ENCODE measurements around the gene ME2. TPM values are rescaled to one million over a fixed set of nuclear protein-coding genes. Genes with fewer than 3 reads are reported as not detected.

The ME2 gene
- total and polyA plus RNA-seq, 9 of the 15 experiments (the other 6 are each of a cell fraction or from before 2014, with no cell fraction given): 12.3 to 54.4 (median 36.2) TPM

DNA sequence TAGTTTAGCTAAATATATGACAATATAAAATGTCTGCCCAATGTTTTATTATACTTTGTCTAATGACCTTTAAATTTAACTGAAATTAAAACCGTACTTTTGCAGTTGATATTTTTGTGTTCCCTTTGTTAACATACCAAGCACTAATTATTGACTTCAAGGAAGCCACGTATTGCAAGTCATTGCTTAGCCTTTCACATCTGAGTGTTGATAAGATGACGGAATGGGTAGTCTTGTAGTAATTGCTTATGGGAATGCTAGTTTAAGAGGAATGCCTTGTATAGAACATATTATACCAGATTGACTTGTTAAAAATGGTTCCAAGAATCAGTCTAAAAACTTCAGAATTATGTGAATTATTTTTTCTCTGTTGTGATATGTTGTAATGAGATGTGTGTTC lies 74.9 kb downstream of the ME2 start (continued):
- TF ChIP-seq MCM5 (IDR thresholded peaks at IDR 0.05; ENCODE audit: low read depth) (no peak), BDP1 (IDR thresholded peaks at IDR 0.05; ENCODE audit: insufficient read depth, insufficient read length) (no peak), HEY1 (CRISPR knock-in tag; IDR thresholded peaks at IDR 0.05; ENCODE audit: borderline replicate concordance) (no peak), RBM22 (IDR thresholded peaks at IDR 0.05; ENCODE audit: low read depth, low read length, poor library complexity, severe bottlenecking) (no peak), PTRF (tag; IDR thresholded peaks at IDR 0.05) (no peak), SMC3 (conservative IDR thresholded peaks at IDR 0.05; ENCODE audit: insufficient read depth, low read depth, low read length) (no peak), NFE2 (IDR thresholded peaks at IDR 0.05; ENCODE audit: low read depth) (peak; percentile 84), SMAD1 (IDR thresholded peaks at IDR 0.05; ENCODE audit: low read depth, low read length, partially characterized antibody) (no peak), CREB1 (IDR thresholded peaks at IDR 0.05) (no peak), CREB1 (CRISPR knock-in tag; IDR thresholded peaks at IDR 0.05) (no peak), NFE2L1 (tag; IDR thresholded peaks at IDR 0.05; ENCODE audit: borderline replicate concordance, low read depth) (peak; percentile 63), ZNF124 (CRISPR knock-in tag; IDR thresholded peaks at IDR 0.05) (no peak), ZNF23 (CRISPR knock-in tag; IDR thresholded peaks at IDR 0.05) (no peak), ZKSCAN1 (IDR thresholded peaks at IDR 0.05; ENCODE audit: low read depth, low read length) (no peak), NR2C1 (IDR thresholded peaks at IDR 0.05) (no peak), NR2C1 (tag; IDR thresholded peaks at IDR 0.05) (no peak), MYNN (IDR thresholded peaks at IDR 0.05) (no peak), MYNN (CRISPR knock-in tag; IDR thresholded peaks at IDR 0.05) (no peak), ZNF3 (CRISPR knock-in tag; IDR thresholded peaks at IDR 0.05) (no peak), EP400 (IDR thresholded peaks at IDR 0.05) (no peak), C11orf30 (IDR thresholded peaks at IDR 0.05; ENCODE audit: low read depth) (peak; percentile 83)
- TF ChIP-seq, protein P1, sequence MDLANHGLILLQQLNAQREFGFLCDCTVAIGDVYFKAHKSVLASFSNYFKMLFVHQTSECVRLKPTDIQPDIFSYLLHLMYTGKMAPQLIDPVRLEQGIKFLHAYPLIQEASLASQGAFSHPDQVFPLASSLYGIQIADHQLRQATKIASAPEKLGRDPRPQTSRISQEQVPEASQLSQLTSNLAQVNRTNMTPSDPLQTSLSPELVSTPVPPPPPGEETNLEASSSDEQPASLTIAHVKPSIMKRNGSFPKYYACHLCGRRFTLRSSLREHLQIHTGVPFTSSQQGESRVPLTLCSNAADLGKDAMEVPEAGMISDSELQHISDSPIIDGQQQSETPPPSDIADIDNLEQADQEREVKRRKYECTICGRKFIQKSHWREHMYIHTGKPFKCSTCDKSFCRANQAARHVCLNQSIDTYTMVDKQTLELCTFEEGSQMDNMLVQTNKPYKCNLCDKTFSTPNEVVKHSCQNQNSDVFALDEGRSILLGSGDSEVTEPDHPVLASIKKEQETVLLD (IDR thresholded peaks at IDR 0.05): no peak
- TF ChIP-seq, protein P2, sequence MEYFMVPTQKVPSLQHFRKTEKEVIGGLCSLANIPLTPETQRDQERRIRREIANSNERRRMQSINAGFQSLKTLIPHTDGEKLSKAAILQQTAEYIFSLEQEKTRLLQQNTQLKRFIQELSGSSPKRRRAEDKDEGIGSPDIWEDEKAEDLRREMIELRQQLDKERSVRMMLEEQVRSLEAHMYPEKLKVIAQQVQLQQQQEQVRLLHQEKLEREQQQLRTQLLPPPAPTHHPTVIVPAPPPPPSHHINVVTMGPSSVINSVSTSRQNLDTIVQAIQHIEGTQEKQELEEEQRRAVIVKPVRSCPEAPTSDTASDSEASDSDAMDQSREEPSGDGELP (CRISPR knock-in tag; IDR thresholded peaks at IDR 0.05; ENCODE audit: borderline replicate concordance): no peak
- TF ChIP-seq, protein P3, sequence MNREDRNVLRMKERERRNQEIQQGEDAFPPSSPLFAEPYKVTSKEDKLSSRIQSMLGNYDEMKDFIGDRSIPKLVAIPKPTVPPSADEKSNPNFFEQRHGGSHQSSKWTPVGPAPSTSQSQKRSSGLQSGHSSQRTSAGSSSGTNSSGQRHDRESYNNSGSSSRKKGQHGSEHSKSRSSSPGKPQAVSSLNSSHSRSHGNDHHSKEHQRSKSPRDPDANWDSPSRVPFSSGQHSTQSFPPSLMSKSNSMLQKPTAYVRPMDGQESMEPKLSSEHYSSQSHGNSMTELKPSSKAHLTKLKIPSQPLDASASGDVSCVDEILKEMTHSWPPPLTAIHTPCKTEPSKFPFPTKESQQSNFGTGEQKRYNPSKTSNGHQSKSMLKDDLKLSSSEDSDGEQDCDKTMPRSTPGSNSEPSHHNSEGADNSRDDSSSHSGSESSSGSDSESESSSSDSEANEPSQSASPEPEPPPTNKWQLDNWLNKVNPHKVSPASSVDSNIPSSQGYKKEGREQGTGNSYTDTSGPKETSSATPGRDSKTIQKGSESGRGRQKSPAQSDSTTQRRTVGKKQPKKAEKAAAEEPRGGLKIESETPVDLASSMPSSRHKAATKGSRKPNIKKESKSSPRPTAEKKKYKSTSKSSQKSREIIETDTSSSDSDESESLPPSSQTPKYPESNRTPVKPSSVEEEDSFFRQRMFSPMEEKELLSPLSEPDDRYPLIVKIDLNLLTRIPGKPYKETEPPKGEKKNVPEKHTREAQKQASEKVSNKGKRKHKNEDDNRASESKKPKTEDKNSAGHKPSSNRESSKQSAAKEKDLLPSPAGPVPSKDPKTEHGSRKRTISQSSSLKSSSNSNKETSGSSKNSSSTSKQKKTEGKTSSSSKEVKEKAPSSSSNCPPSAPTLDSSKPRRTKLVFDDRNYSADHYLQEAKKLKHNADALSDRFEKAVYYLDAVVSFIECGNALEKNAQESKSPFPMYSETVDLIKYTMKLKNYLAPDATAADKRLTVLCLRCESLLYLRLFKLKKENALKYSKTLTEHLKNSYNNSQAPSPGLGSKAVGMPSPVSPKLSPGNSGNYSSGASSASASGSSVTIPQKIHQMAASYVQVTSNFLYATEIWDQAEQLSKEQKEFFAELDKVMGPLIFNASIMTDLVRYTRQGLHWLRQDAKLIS (CRISPR knock-in tag; IDR thresholded peaks at IDR 0.05): no peak
- TF ChIP-seq, protein P4, sequence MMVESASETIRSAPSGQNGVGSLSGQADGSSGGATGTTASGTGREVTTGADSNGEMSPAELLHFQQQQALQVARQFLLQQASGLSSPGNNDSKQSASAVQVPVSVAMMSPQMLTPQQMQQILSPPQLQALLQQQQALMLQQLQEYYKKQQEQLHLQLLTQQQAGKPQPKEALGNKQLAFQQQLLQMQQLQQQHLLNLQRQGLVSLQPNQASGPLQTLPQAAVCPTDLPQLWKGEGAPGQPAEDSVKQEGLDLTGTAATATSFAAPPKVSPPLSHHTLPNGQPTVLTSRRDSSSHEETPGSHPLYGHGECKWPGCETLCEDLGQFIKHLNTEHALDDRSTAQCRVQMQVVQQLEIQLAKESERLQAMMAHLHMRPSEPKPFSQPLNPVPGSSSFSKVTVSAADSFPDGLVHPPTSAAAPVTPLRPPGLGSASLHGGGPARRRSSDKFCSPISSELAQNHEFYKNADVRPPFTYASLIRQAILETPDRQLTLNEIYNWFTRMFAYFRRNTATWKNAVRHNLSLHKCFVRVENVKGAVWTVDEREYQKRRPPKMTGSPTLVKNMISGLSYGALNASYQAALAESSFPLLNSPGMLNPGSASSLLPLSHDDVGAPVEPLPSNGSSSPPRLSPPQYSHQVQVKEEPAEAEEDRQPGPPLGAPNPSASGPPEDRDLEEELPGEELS (CRISPR knock-in tag; IDR thresholded peaks at IDR 0.05; ENCODE audit: borderline replicate concordance): no peak

Data from K562 (cell line).